ENCODE data around the gene PAPSS2. TPM values are rescaled to one million over a fixed set of nuclear protein-coding genes. Genes with fewer than 3 reads are reported as not detected.
"Not testable (repeated sequence)": the region's sequence is repeated elsewhere in the genome, so short reads cannot be mapped to it uniquely, and the experiment has no call there.

PAPSS2 gene
- total RNA-seq, 2 donors from 2014 or later: 20.4 to 22.1 TPM

DNA sequence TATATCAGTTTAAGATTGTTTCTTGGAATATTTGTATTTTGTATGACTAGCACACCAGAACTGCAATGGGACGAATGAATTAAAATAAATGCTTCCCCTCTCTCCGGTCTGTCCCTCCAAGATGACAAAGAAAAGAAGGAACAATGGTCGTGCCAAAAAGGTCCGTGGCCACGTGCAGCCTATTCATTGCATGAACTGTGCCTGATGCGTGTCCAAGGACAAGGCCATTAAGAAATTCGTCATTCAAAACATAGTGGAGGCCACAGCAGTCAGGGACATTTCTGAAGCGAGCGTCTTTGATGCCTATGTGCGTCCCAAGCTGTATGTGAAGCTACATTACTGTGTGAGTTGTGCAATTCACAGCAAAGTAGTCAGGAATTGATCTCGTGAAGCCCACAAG, 17.2 kb upstream of the PAPSS2 start:
- no peak for ATAC-seq (ENCODE audit: insufficient number of reproducible peaks, low FRiP score, low read depth)
- Histone ChIP-seq H3K4me1 (ENCODE audit: control insufficient read depth in 1 of 2, low read depth in 2 of 2) (no peaks in the 10 kb centered on the region), H3K4me3 (no peak overlapping the region), H3K36me3 (no peaks in the 10 kb centered on the region), H3K27ac (no peak overlapping the region), H3K9me3 (no peaks in the 10 kb centered on the region), H3K27me3 (replicated peaks; ENCODE audit: insufficient read depth) (no peaks in the 10 kb centered on the region)
- no peak for TF ChIP-seq CTCF (IDR thresholded peaks at IDR 0.05)
- DNase-seq (ENCODE audit: low spot score): no peak

DNA sequence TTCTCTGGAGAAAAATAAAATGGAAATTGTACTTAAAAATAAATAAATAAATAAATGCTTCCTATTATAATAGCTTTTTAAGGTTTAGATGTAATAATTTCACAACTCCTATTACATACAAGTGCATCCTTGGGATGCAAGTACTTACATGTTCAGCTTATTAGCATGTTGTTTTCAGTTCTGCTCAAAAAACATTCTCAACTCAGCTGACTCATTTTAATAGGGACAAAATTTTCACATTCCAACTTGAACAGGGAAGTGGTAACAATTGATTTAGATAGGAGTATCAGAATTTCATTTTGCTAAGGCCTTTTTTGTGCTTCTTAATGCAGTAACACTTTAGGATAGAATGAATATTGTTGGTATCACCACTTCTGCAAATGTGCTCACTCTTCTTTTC, 16.7 kb upstream of the PAPSS2 start:
- DNase-seq (ENCODE audit: low spot score) (no peak), ATAC-seq (ENCODE audit: insufficient number of reproducible peaks, low FRiP score, low read depth) (no peak)
- Histone ChIP-seq H3K4me3 (no peak overlapping the region), H3K27me3 (replicated peaks; ENCODE audit: insufficient read depth) (no peaks in the 10 kb centered on the region), H3K36me3 (no peaks in the 10 kb centered on the region), H3K27ac (no peak overlapping the region), H3K9me3 (no peaks in the 10 kb centered on the region), H3K4me1 (ENCODE audit: control insufficient read depth in 1 of 2, low read depth in 2 of 2) (no peaks in the 10 kb centered on the region)
- no peak for TF ChIP-seq CTCF (IDR thresholded peaks at IDR 0.05)

DNA sequence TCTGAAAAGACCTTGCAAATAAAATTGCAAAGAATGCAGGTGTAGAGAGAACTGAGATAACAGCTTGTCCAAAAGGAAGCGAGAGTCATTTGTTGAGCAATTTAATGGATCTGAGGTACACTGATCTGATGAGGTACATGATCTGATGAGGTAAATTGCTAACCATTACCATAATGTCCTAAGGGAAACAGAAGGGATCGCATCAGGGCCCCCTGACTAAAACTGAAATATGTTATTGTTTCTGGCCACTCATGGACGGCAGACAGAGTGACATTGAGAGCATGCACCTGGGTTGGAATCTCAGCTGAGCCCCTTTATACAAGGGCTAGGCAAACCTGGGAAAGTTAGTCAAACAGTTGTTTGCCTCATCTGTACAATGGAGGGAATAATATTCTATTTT, 15.8 kb upstream of the PAPSS2 start:
- DNase-seq (ENCODE audit: low spot score) (no peak), ATAC-seq (ENCODE audit: insufficient number of reproducible peaks, low FRiP score, low read depth) (no peak)
- Histone ChIP-seq H3K27me3 (replicated peaks; ENCODE audit: insufficient read depth) (no peaks in the 10 kb centered on the region), H3K9me3 (no peaks in the 10 kb centered on the region), H3K4me1 (ENCODE audit: control insufficient read depth in 1 of 2, low read depth in 2 of 2) (no peaks in the 10 kb centered on the region), H3K27ac (no peak overlapping the region), H3K36me3 (no peaks in the 10 kb centered on the region), H3K4me3 (no peak overlapping the region)
- TF ChIP-seq CTCF (IDR thresholded peaks at IDR 0.05): no peak

GRCh38 chr10:87644500-87644899, 15.2 kb upstream of the PAPSS2 start:
- not testable (repeated sequence) for H3K27ac ChIP-seq; ATAC-seq (ENCODE audit: insufficient number of reproducible peaks, low FRiP score, low read depth); DNase-seq (ENCODE audit: low spot score); H3K4me1 ChIP-seq (ENCODE audit: control insufficient read depth in 1 of 2, low read depth in 2 of 2); H3K4me3 ChIP-seq; H3K9me3 ChIP-seq; H3K27me3 ChIP-seq (replicated peaks; ENCODE audit: insufficient read depth); H3K36me3 ChIP-seq

GRCh38 chr10:87646192-87646909, 13.3 kb upstream of the PAPSS2 start:
- H3K4me1 ChIP-seq (ENCODE audit: control insufficient read depth in 1 of 2, low read depth in 2 of 2): no peaks in the 10 kb centered on the region
- DNase-seq (ENCODE audit: low spot score) (no peak), ATAC-seq (ENCODE audit: insufficient number of reproducible peaks, low FRiP score, low read depth) (no peak)

More at GRCh38 chr10:87646192-87646909, 13.3 kb upstream of the PAPSS2 start:
- Histone ChIP-seq H3K9me3 (no peaks in the 10 kb centered on the region), H3K27ac (no peak overlapping the region), H3K27me3 (replicated peaks; ENCODE audit: insufficient read depth) (no peaks in the 10 kb centered on the region), H3K36me3 (no peaks in the 10 kb centered on the region), H3K4me3 (no peak overlapping the region)
- no peak for TF ChIP-seq CTCF (IDR thresholded peaks at IDR 0.05)

Measured in thoracic aorta (tissue), 2 donors.